Tibial artery (tissue), 4 donors: ENCODE results near the gene BACH2.

Experiments used
- DNase-seq, 2 donors: peaks; one replicate each; pipeline ENCODE4 v3.0.0-alpha.2; 2019
- H3K27ac ChIP-seq, 2 donors: fragments of 200-600 bp; sonication (generic) in 1 of 2; 1 replicate in 1 of 2; 2 replicates in 1 of 2; pipeline ENCODE4 v1.5.1; 2018 to 2019; ENCODE audit warnings: mild to moderate bottlenecking in 1 of 2
- H3K27me3 ChIP-seq, 2 donors: fragments of 200-600 bp; sonication (generic) in 1 of 2; one replicate each; pipeline versions ENCODE4 v1.5.1 to v1.6.0; 2016 to 2019
- H3K36me3 ChIP-seq, 3 donors: fragments of 200-600 bp; sonication (generic) in 2 of 3; one replicate each; pipeline ENCODE4 v1.5.1; 2016 to 2019; ENCODE audit warnings: mild to moderate bottlenecking in 2 of 3
- H3K4me1 ChIP-seq, 4 donors: fragments of 200-600 bp; sonication (generic) in 2 of 4; 1 replicate in 3 of 4; 2 replicates in 1 of 4; pipeline ENCODE4 v1.5.1; 2016 to 2019
- H3K4me3 ChIP-seq, 2 donors: fragments of 200-600 bp; sonication (generic) in 1 of 2; 1 replicate in 1 of 2; 2 replicates in 1 of 2; pipeline ENCODE4 v1.5.1; 2018 to 2019; ENCODE audit warnings: mild to moderate bottlenecking in 2 of 2
- H3K9me3 ChIP-seq, 3 donors: fragments of 200-600 bp; sonication (generic) in 1 of 3; one replicate each; pipeline ENCODE4 v1.5.1; 2016 to 2019
- intact Hi-C: fragments of 100-400 bp; cut with DNase I; formaldehyde crosslinking; loops from one replicate; pipeline ENCODE4 v1.15.0; 2023; ENCODE audit warnings: low total_unique reads
- TF ChIP-seq, protein P1 (sequence below), 2 experiments: fragments of 200-600 bp in 1 of 2; fragments of 450-650 bp in 1 of 2; IDR thresholded peaks; one replicate each; pipeline ENCODE4 v1.5.1; 2017 to 2019; ENCODE audit warnings: antibody characterized with exemption in 2 of 2, mild to moderate bottlenecking in 1 of 2, moderate library complexity in 1 of 2

BACH2 gene

DNA sequence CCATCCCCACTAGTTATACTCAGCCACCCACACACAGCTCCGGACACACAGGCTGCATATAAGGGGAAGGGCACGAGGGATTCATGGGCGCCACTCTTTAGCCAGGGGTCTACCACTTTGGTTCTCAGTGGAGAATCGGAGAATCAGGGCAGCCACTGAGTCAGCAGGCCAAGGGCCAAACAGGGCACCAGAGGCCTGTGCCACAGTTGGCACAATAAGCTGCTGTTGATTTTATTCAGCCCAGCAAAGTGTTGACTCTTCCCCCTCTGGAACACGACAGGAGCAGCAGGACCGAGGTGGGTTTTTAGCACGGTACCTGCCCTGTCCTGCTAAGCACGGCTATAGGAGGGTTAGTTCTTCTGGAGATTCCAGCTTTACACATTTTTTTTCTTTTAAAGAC lies 354.0 kb downstream of the BACH2 start:
- TF ChIP-seq, protein P1, sequence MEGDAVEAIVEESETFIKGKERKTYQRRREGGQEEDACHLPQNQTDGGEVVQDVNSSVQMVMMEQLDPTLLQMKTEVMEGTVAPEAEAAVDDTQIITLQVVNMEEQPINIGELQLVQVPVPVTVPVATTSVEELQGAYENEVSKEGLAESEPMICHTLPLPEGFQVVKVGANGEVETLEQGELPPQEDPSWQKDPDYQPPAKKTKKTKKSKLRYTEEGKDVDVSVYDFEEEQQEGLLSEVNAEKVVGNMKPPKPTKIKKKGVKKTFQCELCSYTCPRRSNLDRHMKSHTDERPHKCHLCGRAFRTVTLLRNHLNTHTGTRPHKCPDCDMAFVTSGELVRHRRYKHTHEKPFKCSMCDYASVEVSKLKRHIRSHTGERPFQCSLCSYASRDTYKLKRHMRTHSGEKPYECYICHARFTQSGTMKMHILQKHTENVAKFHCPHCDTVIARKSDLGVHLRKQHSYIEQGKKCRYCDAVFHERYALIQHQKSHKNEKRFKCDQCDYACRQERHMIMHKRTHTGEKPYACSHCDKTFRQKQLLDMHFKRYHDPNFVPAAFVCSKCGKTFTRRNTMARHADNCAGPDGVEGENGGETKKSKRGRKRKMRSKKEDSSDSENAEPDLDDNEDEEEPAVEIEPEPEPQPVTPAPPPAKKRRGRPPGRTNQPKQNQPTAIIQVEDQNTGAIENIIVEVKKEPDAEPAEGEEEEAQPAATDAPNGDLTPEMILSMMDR (IDR thresholded peaks at IDR 0.05): no peak
- DNase-seq: no peak
- H3K4me1 ChIP-seq: peaks cover 0 to 19% (median 7%) of the 10 kb centered on the region in 4 donors
- intact Hi-C loops: loop anchor here (5.0 to 10.0 kb wide), 2 partner anchors 452 to 540 kb away; no protein-coding TSS in a partner anchor
- H3K27me3 ChIP-seq: no peaks in the 10 kb centered on the region
- no peak overlapping the region for H3K27ac ChIP-seq
- no peaks in the 10 kb centered on the region for H3K9me3 ChIP-seq
- H3K4me3 ChIP-seq: no peak overlapping the region
- peaks cover 0 to 6% (median 0%) of the 10 kb centered on the region in 3 donors for H3K36me3 ChIP-seq

DNA sequence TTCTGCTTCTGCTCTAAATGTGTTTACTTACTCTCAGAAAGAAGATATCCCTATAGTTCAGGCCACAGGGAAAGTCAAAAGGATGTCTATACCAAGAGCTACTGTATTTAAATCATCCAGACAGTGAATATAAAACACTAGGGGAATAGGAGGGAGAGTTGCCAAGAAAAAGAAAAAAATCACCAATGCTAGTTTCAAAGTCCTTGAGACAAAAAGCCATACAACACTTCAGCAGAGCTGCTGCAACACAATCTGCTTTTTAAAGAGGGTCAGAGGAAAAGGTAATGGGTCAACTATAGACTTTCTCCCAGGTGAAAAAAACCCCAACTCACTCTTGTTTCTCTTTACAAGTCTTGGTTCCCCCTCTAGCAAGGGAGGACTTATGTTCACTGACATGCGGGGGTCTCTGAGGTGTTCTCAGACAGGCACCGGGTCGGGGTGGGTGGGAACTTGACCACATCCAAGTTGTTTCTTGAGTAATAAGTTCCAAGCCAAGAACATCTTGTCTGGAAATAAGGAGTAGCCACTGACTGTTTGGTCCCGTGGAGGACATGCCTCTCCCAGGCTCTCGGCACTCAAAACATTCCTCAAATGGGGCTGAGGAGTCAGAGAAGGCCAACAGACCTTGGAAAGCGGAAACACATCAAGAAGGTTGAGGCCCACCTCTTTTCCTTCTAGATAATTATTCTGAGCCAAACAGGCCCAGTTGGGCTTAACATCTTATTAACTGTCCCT lies 354.7 kb downstream of the BACH2 start:
- TF ChIP-seq, protein P1 (IDR thresholded peaks at IDR 0.05): no peak
- H3K27ac ChIP-seq: no peak overlapping the region
- DNase-seq: no peak
- intact Hi-C loops: loop anchor here (5.0 to 10.0 kb wide), 2 partner anchors 453 to 540 kb away; no protein-coding TSS in a partner anchor
- no peak overlapping the region for H3K4me3 ChIP-seq
- H3K36me3 ChIP-seq: peaks cover 0 to 9% (median 0%) of the 10 kb centered on the region in 3 donors
- no peaks in the 10 kb centered on the region for H3K9me3 ChIP-seq
- H3K4me1 ChIP-seq: peaks cover 0 to 19% (median 7%) of the 10 kb centered on the region in 4 donors
- H3K27me3 ChIP-seq: no peaks in the 10 kb centered on the region

DNA sequence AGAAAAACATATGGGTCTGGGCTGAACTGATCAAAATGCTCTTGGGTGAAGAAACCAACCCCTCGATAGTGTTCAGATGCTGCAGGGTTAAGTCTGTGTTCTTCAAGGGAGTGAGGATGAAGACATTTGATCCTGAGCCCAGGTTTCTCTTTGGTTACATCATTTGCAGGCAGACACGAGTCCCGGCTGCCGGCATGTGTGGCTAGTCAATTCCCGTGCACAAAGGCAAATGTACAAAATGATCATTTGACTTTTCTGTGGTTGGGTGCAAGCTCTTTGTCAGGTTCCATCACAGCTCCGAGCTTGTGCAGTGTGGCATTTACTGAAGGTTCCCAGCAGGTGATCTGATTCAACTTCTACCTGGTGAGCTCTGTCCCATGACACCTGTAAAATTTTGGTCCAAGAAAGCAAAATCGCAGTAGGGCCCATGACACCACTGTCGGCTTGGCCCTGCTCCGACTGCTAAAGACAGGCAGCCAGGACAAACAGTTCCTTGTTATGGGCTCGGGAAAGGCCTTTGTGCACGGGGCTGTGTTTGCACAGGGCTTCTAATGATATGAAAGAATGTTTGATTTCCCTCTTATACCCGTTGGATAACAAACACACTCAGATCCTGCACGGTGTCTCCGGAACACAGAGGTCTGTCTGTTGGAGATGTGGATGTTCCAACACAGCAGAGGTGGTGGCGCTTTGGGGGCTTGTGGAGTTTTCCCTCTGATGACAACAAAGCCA lies 355.4 kb downstream of the BACH2 start:
- TF ChIP-seq, protein P1 (IDR thresholded peaks at IDR 0.05): no peak
- peak in 1 of 2 donors; percentile 61 for DNase-seq
- Histone ChIP-seq H3K4me3 (no peak overlapping the region), H3K9me3 (no peaks in the 10 kb centered on the region), H3K27ac (no peak overlapping the region), H3K4me1 (peaks cover 0 to 19% (median 7%) of the 10 kb centered on the region in 4 donors), H3K36me3 (peaks cover 0 to 11% (median 0%) of the 10 kb centered on the region in 3 donors), H3K27me3 (no peaks in the 10 kb centered on the region)
- intact Hi-C loops: loop anchor here (5.0 to 10.0 kb wide), 2 partner anchors 454 to 541 kb away; no protein-coding TSS in a partner anchor

DNA sequence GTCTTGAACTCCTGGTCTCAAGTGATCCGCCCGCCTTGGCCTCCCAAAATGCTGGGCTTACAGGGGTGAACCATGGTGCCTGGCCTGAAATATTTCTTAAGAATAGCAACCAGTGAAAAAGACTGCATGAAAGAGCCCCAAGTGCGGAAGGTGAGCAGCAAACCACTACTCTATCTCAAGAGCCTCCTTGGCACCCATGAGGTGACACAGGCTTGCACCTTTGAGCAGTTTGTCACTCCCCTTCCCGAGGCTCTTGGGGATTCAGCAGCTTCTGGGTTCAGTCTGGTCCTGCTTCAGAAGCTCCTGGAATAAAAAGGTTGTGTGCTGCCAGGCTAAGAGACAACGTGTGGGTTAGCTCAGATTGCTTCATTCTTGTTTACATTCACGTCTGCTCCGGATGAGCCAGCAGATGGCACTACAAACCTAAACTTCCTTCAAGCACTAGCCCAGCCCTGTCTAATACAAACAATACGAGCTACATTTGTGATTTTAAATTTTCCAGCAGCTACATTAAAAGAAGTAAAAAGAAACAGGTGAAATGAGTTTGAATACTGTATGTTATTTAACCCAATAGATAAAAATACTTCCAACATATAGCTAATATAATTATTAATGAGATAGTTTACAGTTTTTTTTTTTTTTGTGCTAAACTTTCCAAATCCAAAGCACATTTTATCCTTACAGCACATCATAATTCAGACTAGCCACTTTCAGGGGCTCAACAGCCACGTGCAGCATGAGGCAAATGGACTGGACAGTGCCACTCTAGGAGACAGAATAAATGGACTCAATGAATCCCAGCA lies 356.2 kb downstream of the BACH2 start:
- peak; percentile 74 to 84 for DNase-seq
- TF ChIP-seq, protein P1 (IDR thresholded peaks at IDR 0.05): peak; percentile 56 to 65
- no peak overlapping the region for H3K27ac ChIP-seq
- intact Hi-C loops: loop anchor here (5.0 to 10.0 kb wide), 2 partner anchors 454 to 542 kb away; no protein-coding TSS in a partner anchor
- H3K4me1 ChIP-seq: peaks cover 0 to 19% (median 7%) of the 10 kb centered on the region in 4 donors
- peaks cover 0 to 11% (median 0%) of the 10 kb centered on the region in 3 donors for H3K36me3 ChIP-seq
- H3K27me3 ChIP-seq: no peaks in the 10 kb centered on the region
- H3K9me3 ChIP-seq: no peaks in the 10 kb centered on the region
- no peak overlapping the region for H3K4me3 ChIP-seq

DNA sequence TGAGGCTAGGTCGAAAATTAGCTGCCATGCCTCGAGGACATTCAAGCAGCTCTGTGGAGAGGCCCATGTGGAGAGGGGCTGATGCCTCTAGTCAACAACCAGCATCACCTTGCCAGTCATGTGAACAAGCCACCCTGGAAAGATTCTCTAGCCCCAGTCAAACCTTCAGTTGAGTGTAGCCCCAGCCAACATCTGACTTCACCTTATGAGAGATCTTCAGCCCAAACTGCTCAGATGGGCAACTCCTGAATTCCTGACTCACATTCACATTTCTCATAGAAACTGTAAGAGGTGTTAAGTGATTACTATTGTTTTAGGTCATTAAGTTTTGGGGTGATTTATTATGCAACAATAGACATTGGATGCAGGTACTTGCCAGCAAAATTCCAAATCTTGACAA lies 357.5 kb downstream of the BACH2 start:
- H3K4me3 ChIP-seq: no peak overlapping the region
- peaks cover 0 to 19% (median 7%) of the 10 kb centered on the region in 4 donors for H3K4me1 ChIP-seq
- H3K27me3 ChIP-seq: no peaks in the 10 kb centered on the region
- intact Hi-C loops: no loop called here
- H3K9me3 ChIP-seq: no peaks in the 10 kb centered on the region
- peaks cover 0 to 11% (median 0%) of the 10 kb centered on the region in 3 donors for H3K36me3 ChIP-seq
- TF ChIP-seq, protein P1 (IDR thresholded peaks at IDR 0.05): no peak
- H3K27ac ChIP-seq: no peak overlapping the region
- DNase-seq: no peak
